ENCODE data around the gene MCOLN1.

Gene MCOLN1

GRCh38 chr19:7522072-7522922, at the start of gene MCOLN1:
TSS of gene MCOLN1 (plus strand) at chr19:7522624. CDS start at chr19:7522751, 127 bp downstream.
- DNase-seq: peak; percentile 95 to 97

GRCh38 chr19:7475665-7476064, 46.8 kb upstream of the MCOLN1 start:
- no peak for DNase-seq

- no peak for DNase-seq
Measured at GRCh38 chr19:7476241-7476640, 46.2 kb upstream of the MCOLN1 start.

DNA sequence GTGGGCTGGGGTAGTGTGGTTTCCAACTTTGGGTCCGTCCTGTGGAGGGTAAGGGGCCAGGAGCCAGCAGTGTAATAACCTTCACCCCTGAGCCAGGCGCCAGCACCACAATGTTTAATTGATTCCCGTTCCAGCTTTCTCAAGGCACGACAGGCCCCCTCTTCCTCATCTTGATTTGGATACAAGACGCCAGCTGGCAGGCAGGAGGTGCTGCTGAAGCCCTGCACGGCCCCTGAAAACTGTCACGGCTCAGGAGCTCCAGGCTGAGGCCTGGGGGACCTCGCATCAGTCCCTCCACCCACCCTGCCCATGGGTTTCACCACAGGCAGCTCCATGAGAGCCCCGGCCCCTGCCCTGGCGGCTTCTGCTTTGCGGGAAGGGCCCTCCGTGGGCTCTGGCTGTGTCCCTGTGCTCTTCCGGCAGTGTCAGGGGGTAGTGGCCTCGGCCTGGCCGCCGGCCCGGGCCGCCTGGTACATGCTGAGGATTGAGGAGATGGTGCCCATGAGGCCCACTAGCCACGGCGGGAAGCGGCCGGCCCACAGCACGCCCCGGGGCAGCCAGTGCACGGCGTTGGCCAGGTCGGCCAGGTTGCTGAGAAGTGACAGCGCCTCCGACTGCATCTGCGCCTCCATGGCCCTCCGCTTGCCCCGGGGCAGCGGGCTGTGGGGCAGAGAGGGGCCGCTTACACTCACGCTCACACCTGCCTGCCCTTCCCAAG, 45.5 kb upstream of the MCOLN1 start:
- DNase-seq: no peak

DNA sequence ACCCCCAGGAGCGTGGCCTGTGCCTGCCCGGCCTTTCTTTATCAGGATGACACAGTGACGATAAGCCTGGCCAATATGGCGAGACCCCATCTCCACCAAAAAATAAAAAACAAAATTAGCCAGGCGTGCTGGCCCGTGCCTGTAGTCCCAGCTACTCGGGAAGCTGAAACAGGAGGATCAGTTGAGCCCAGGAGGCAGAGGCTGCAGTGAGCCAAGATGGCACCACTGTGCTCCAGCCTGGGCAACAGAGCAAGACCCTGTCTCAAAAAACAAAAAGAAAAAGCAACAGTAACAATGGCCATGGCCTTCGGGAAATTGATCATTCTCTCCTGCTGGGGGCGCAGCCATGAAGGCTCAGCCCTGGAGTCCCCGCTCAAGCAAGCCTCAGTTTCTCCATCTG, 44.7 kb upstream of the MCOLN1 start:
- no peak for DNase-seq

GRCh38 chr19:7478173-7478842, 44.1 kb upstream of the MCOLN1 start:
- DNase-seq: no peak

DNA sequence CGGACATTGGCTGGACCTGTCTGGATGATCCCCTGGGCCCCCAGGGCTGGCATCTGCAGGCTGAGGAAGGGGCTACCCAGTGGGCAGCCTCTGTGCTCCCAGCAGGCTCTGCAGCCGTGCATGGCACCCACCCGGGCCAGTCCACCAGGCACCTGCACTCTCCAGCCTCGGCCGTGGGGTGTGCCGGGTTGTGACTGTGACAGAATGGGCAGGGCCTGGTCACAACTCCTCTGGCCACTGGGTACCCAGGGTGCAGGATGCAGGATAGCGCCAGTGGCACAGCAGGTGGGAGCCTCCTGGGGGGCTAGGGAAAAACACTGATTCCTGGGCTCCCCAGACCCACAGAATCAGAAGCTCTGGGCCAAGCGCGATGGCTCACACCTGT, 43.6 kb upstream of the MCOLN1 start:
- no peak for DNase-seq

GRCh38 chr19:7480222-7480969, 42.0 kb upstream of the MCOLN1 start:
- DNase-seq: no peak

- no peak for DNase-seq
Measured at GRCh38 chr19:7480970-7481255, 41.5 kb upstream of the MCOLN1 start.

DNA sequence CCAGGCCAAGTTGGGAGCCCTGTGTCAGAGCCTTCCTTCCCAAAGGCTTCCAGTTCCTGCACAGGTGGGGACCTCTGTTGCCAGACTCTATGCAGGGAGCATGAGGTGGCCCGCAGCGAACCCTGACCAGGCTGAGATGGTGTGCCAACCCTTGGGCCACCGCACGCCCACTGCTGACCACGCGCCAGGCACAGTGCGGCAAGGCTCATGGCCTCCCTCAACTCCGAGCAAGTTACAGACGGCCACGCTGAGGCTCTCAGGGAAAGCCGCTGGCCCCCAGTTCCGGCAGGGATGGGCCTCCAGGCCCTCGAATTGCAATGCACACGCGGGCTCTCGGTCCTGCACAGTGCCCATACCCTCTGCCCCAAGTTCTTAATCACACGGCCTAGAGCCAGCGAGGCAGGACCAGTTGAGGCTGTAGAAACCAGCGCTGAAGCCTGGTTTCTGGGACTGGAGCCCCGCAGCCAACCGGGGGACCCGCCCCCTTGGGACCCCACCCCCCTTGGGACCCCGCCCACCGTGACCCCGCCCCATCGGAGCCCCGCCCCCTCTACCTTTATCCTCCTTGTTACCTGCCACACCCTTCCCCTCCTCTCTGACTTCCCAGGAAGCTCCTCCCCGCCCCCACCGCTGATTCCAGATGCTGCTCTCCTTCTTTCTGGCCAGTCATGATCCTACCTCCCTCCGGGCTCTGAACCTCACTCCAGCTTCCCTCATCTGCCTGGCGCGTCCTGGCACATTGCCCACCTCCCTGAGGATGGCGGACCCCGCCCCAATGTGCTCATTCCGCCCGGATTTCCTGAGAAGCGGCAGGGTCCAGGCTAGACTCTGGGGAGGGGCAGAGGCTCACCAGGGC, 39.6 kb upstream of the MCOLN1 start:
- DNase-seq: no peak

GRCh38 chr19:7483720-7484201, 38.7 kb upstream of the MCOLN1 start:
- no peak for DNase-seq

DNA sequence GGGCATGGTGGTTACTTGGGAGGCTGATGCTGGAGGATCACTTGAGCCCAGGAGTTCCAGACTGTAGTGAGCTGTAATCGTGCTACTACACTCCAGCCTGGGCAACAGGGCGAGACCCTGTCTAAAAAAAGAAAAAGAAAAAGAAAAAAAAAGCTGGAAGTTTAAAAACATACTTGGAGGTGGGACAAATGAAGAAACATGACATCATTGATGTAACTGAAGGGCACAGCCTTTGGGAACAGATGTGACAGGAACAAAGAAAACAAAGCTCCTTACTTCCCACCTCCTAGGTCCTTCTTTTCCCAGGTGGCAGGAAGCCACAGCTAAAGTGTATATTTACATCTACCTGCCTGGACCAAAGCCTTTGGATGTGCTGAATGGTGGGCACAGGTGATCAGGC, 35.5 kb upstream of the MCOLN1 start:
- no peak for DNase-seq

DNA sequence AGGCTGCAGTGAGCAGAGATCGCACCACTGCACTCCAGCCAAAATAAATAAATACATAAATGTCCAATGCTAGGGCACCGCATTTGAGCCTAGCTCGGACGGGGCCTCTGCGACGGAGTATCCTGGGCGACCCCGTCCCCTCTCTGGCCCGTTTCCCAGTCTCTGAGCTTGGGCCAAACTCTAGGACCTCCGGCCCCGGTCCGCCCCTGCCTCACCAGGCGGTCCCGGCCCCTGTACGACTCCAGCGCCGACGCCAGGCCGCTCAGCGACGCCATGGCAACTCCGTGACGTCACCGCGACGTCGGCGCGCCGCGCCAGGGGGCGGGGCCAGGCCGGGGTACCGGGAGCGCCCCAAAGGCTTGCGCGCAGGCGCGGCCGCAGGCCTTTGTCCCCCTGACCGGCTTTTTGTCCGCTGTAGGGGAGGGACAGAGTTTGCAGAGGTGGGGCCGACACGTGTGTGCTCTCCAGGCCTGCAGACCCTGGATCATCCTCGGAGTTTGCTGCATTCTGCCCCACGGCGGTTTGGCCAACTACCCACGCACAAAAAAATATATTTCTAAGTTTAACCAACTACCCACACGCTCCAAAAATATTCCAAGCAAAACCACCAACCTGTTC, 33.6 kb upstream of the MCOLN1 start, which contains the start of gene PEX11G:
PEX11G (minus strand) TSS at position 300 of the 618 bp plus-strand sequence; CDS start at position 275, 25 bp downstream.
- peak; percentile 79 to 81 for DNase-seq

DNA sequence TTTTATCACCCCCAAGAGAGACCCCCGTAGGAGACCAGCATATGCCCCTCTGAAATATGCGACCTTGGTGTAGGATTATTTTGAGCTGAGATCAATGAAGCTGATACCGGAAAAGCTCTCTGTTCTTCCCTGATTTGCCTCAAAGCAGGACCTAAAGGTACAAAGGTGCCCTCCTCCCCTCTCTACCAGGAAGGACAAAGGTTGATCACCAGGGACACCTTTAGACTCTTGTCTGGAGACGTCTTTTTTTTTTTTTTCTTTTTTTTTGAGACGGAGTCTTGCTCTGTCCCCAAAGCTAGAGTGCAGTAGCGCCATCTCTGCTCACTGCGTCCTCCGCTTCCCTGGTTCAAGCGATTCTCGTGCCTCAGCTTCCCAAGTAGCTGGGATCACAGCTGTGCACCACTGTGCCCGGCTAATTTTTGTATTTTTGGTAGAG, 32.8 kb upstream of the MCOLN1 start:
- DNase-seq: no peak

GRCh38 chr19:7492142-7492541, 30.3 kb upstream of the MCOLN1 start:
- DNase-seq: no peak

DNA sequence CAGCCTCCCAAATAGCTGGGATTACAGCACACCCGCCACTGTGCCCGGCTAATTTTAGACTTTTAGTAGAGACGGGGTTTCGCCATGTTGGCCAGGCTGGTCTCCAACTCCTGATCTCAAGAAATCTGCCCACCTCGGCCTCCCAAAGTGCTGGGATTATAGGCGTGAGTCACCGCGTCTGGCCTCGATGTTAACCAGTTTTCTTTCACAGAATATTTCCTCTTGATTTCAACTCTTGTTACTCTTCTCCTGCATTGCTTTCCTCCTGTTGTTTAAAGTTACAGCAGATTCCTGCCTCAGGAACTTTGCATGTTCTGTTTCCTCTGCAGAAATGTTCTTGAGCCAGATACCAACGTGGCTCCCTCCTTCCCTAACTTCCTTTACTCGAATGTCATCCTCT, 29.9 kb upstream of the MCOLN1 start:
- DNase-seq: no peak

- DNase-seq: peak in 1 of 2 experiments; percentile 10
Measured at GRCh38 chr19:7494416-7495098, 27.9 kb upstream of the MCOLN1 start.

- peak; percentile 22 to 35 for DNase-seq
Measured at GRCh38 chr19:7497292-7497691, 25.1 kb upstream of the MCOLN1 start.

DNA sequence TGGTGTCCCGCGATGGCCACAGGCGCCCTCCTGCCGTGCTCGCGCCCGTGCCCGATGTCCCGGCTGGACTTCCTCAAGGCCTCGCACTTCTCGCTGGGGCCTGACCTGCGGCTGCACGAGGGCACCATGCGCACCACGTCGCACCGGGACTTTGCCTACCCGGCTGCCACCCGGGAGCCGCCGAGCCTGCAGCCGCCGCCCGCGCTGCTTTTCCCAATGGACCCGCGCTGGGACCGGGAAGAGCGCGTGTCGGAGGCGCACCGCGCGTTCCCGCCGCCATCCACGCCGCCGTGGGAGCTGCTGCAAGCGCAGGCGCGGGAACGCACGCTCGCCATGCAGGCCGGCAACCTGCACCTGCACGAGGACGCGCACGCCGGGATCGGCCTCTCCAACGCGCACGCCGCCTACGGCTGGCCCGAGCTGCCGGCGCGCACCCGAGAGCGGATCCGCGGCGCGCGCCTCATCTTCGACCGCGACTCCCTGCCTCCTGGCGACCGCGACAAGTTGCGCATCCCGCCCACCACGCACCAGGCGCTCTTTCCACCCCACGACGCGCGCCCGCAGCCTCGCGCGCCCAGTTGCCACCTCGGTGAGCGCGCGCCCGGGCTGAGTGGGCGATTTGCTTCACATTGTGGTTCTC, 21.5 kb upstream of the MCOLN1 start:
- peak; percentile 79 to 93 for DNase-seq

DNA sequence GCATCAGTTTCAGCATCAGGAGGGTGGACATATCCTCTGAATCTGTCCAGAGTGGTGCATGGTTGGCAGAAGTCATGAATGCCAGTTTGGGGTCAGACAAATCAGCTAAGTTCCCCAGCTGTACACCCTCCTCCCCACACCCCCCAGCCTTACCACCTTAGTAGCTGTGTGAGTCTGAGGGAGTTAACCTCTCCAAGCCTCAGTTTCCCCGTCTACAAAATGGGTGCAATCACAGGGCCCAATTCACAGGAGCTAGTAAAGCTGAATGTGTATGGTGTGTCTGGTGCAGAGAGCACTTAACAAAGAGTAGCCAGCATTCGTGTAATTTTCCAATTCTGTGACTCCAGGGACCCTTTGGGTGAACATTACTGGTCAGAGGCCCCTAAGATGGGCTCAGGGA, 19.9 kb upstream of the MCOLN1 start:
- DNase-seq: no peak

Measured in NCI-H524 (cell line).